ENCODE measurements around the gene CTCFL. TPM values are rescaled to one million over a fixed set of nuclear protein-coding genes. Genes with fewer than 3 reads are reported as not detected.

CTCFL gene
- total RNA-seq, 1 donor from 2014 or later: not detected

GRCh38 chr20:57459278-57459677 lies 65.7 kb downstream of the CTCFL start:
- H3K27ac ChIP-seq: no peak overlapping the region
- no peaks in the 10 kb centered on the region for H3K9me3 ChIP-seq (ENCODE audit: low read depth)
- H3K4me3 ChIP-seq: no peak overlapping the region
- H3K4me2 ChIP-seq: no peak overlapping the region
- H3K79me2 ChIP-seq (ENCODE audit: low read depth): no peaks in the 10 kb centered on the region
- H4K20me1 ChIP-seq (ENCODE audit: low read depth): no peaks in the 10 kb centered on the region
- H3K9ac ChIP-seq: no peak overlapping the region
- H2AFZ ChIP-seq (replicated peaks): no peak overlapping the region
- H3K4me3 Mint-ChIP-seq: no peak overlapping the region
- no peaks in the 10 kb centered on the region for H3K36me3 ChIP-seq
- no peaks in the 10 kb centered on the region for H3K4me1 ChIP-seq
- peaks cover 6% of the 10 kb centered on the region for H3K9me3 Mint-ChIP-seq
- no peaks in the 10 kb centered on the region for H3F3A ChIP-seq (ENCODE audit: low read depth)
- H3K27me3 Mint-ChIP-seq (ENCODE audit: insufficient read depth, low read depth): peaks cover 8% of the 10 kb centered on the region
- no peak for DNase-seq (ENCODE audit: low spot score)
- peaks cover 45% of the 10 kb centered on the region for H3K4me1 Mint-ChIP-seq
- no peaks in the 10 kb centered on the region for H3K36me3 Mint-ChIP-seq
- H3K27me3 ChIP-seq: no peaks in the 10 kb centered on the region
- TF ChIP-seq EZH2phosphoT487 (IDR thresholded peaks at IDR 0.05) (no peak), EZH2 (IDR thresholded peaks at IDR 0.05) (no peak), CTCF (IDR thresholded peaks at IDR 0.05) (no peak)
- no peak overlapping the region for H3K27ac Mint-ChIP-seq

GRCh38 chr20:57458400-57459160 lies 66.4 kb downstream of the CTCFL start:
- Histone ChIP-seq H3K27ac (no peak overlapping the region), H3K27me3 (no peaks in the 10 kb centered on the region), H3K4me2 (no peak overlapping the region), H3K36me3 (no peaks in the 10 kb centered on the region), H4K20me1 (ENCODE audit: low read depth) (no peaks in the 10 kb centered on the region), H3K4me3 (no peak overlapping the region), H3K9ac (no peak overlapping the region), H3F3A (ENCODE audit: low read depth) (no peaks in the 10 kb centered on the region), H3K9me3 (ENCODE audit: low read depth) (no peaks in the 10 kb centered on the region), H2AFZ (replicated peaks) (no peak overlapping the region), H3K79me2 (ENCODE audit: low read depth) (no peaks in the 10 kb centered on the region), H3K4me1 (no peaks in the 10 kb centered on the region)
- Mint-ChIP-seq H3K9me3 (peaks cover 6% of the 10 kb centered on the region), H3K27ac (no peak overlapping the region), H3K4me3 (no peak overlapping the region), H3K36me3 (no peaks in the 10 kb centered on the region), H3K4me1 (peaks cover 41% of the 10 kb centered on the region), H3K27me3 (ENCODE audit: insufficient read depth, low read depth) (peaks cover 7% of the 10 kb centered on the region)
- TF ChIP-seq EZH2 (IDR thresholded peaks at IDR 0.05) (no peak), CTCF (IDR thresholded peaks at IDR 0.05) (no peak), EZH2phosphoT487 (IDR thresholded peaks at IDR 0.05) (no peak)
- DNase-seq (ENCODE audit: low spot score): no peak

DNA sequence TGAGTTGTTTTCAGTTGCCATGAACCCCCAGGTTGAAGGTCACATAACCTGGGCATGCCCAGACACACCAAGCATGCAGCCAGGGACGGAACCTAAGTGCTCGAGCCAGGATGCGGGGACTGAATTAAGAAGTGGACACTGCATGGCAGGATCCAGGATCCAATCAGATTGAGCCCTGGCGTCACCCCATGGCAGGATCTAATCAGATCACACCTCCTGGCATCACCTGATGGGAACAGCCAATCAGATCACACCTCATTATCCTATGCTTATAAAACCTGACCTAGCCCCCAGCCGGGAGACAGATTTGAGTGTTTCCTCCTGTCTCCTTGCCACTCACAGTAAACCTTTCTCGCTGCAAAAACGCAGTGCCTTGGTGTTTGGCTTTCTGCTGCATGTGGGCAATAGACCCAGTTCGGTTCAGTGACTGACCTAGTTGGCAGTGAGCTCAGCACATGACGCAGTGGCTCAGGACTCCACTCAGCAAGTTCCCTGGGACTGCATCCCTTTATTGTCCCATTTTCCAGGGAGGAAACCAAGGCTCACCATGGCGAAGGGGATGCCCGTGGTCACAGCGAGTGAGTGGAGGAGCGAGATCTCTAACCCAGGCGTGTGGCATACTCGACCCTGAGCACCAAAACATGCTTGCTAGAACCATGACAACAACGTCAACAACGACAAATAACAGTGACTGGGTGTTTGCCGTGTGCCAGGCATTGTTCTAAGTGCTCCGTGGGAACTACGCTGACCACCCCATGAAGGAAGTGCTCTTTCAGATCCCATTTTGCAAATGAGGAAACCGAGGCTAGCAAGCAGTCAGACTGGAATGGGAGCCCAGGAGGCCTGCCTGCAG lies 67.5 kb downstream of the CTCFL start:
- no peak overlapping the region for H2AFZ ChIP-seq (replicated peaks)
- no peaks in the 10 kb centered on the region for H3K79me2 ChIP-seq (ENCODE audit: low read depth)
- no peaks in the 10 kb centered on the region for H3F3A ChIP-seq (ENCODE audit: low read depth)
- H3K27me3 ChIP-seq: no peaks in the 10 kb centered on the region
- no peak overlapping the region for H3K27ac ChIP-seq
- H3K9ac ChIP-seq: no peak overlapping the region
- Mint-ChIP-seq H3K9me3 (peaks cover 6% of the 10 kb centered on the region), H3K36me3 (no peaks in the 10 kb centered on the region), H3K4me1 (peaks cover 34% of the 10 kb centered on the region), H3K4me3 (no peak overlapping the region), H3K27ac (peak overlapping the region; percentile 50), H3K27me3 (ENCODE audit: insufficient read depth, low read depth) (peaks cover 13% of the 10 kb centered on the region)
- no peaks in the 10 kb centered on the region for H3K4me1 ChIP-seq
- no peaks in the 10 kb centered on the region for H3K9me3 ChIP-seq (ENCODE audit: low read depth)
- no peaks in the 10 kb centered on the region for H4K20me1 ChIP-seq (ENCODE audit: low read depth)
- no peak overlapping the region for H3K4me3 ChIP-seq
- H3K4me2 ChIP-seq: no peak overlapping the region
- no peak for TF ChIP-seq EZH2phosphoT487 (IDR thresholded peaks at IDR 0.05)
- no peak for TF ChIP-seq EZH2 (IDR thresholded peaks at IDR 0.05)
- TF ChIP-seq CTCF (IDR thresholded peaks at IDR 0.05): no peak
- DNase-seq (ENCODE audit: low spot score): no peak
- no peaks in the 10 kb centered on the region for H3K36me3 ChIP-seq

All from neural progenitor cell (in vitro differentiated cells).